ENCODE results near the gene TMEM132D.
"Not testable (repeated sequence)": the region's sequence is repeated elsewhere in the genome, so short reads cannot be mapped to it uniquely, and the experiment has no call there.

The TMEM132D gene

DNA sequence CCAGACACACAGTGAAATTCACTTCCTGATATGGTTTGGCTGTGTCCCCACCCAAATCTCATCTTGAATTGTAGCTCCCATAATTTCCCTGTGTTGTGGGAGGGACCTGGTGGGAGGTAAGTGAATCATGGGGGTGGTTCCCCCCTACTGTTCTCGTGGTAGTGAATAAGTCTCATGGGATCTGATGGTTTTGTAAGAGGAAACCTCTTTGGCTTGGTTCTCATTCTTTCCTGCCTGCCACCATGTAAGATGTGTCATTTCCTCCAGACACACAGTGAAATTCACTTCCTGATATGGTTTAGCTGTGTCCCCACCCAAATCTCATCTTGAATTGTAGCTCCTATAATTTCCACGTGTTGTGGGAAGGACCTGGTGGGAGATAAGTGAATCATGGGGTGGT, 354.8 kb downstream of the TMEM132D start:
- DNase-seq; H3K18ac ChIP-seq (ENCODE audit: low read depth in 1 of 2, low read length in 2 of 2); H3K4me2 ChIP-seq (ENCODE audit: low read length, poor library complexity, severe bottlenecking); H3K27ac ChIP-seq (ENCODE audit: low read length, poor library complexity, severe bottlenecking); H3K9ac ChIP-seq (ENCODE audit: low read length); H3K4me3 ChIP-seq (ENCODE audit: insufficient read depth in 1 of 2, low read depth in 1 of 2, low read length in 2 of 2); H3K79me1 ChIP-seq (replicated peaks; ENCODE audit: low read length, poor library complexity, severe bottlenecking); H3K14ac ChIP-seq (ENCODE audit: low read length in 2 of 2); H3K4ac ChIP-seq (ENCODE audit: low read depth in 1 of 2, low read length in 2 of 2); H3K4me1 ChIP-seq (ENCODE audit: control insufficient read depth, insufficient read depth, low read depth, low read length); H3K23ac ChIP-seq (ENCODE audit: low read length in 2 of 2); H2AFZ ChIP-seq (ENCODE audit: low read depth, low read length); H2BK5ac ChIP-seq (ENCODE audit: low read depth, low read length, poor library complexity, severe bottlenecking); H2AK5ac ChIP-seq (ENCODE audit: low read length, severe bottlenecking); H4K91ac ChIP-seq (ENCODE audit: low read length); H4K8ac ChIP-seq (ENCODE audit: low read length); H3K27me3 ChIP-seq (ENCODE audit: control insufficient read depth in 1 of 2, insufficient read depth in 1 of 2, low read length in 2 of 2); H2BK15ac ChIP-seq (ENCODE audit: low read depth, poor library complexity, severe bottlenecking); H2BK120ac ChIP-seq (ENCODE audit: low read depth, low read length); H2BK12ac ChIP-seq (ENCODE audit: low read length in 2 of 2); H3K36me3 ChIP-seq (ENCODE audit: control insufficient read depth in 1 of 2, insufficient read depth in 2 of 2, low read depth in 1 of 2, low read length in 2 of 2): not testable (repeated sequence)
- 41% methylated on average over 2 of the region's 2 CpGs for WGBS
- peaks cover 36% of the 10 kb centered on the region for H3K9me3 ChIP-seq (ENCODE audit: control insufficient read depth, low read length)

DNA sequence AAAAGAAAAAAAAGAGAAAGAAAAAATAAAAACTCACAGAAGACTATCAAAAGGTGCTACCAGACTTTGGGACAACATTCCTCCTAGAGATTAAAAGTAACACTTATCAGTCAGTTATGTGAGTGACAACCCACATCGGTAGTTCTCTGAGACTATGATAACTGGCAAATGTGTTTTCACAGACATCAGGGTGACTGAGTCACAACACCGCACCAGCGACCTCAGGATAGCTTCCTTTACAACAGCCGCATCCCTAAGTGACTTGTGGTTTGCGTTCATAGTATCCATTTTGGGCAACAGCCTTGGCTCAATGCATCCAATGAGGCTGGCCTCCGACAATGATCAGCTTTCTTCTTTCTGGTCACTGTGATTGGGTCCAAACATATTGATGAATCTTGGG, 359.1 kb downstream of the TMEM132D start:
- H3K36me3 ChIP-seq (ENCODE audit: control insufficient read depth in 1 of 2, insufficient read depth in 2 of 2, low read depth in 1 of 2, low read length in 2 of 2), result no peaks in the 10 kb centered on the region
- WGBS, result 80% methylated on average over 6 of the region's 6 CpGs
- H3K14ac ChIP-seq (ENCODE audit: low read length in 2 of 2), result no peak overlapping the region

DNA sequence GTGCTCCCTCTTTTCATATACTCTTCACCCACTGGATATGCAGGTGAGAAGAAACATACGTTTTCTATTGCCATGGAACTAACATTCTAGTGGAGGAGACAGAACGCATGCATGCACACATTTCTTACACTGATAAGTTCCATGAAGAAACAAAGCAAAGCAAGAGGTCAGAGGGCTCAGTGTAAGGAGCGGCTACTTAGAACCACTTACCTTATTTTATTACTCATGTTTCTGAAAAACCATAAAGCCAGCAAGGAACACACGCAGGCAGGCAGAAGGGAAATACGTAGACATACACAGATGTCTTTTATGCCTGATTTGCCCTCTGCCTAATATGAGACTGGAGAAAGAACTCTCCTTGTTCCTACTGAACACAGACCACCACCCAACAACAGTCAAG, 362.9 kb downstream of the TMEM132D start:
- no peak overlapping the region for H4K8ac ChIP-seq (ENCODE audit: low read length)
- no peak overlapping the region for H3K4me3 ChIP-seq (ENCODE audit: insufficient read depth in 1 of 2, low read depth in 1 of 2, low read length in 2 of 2)

More for the DNA sequence above, 359.1 kb downstream of the TMEM132D start:
- H2AFZ ChIP-seq (ENCODE audit: low read depth, low read length), result no peak overlapping the region
- no peak overlapping the region for H3K23ac ChIP-seq (ENCODE audit: low read length in 2 of 2)
- H3K4ac ChIP-seq (ENCODE audit: low read depth in 1 of 2, low read length in 2 of 2), result no peak overlapping the region
- DNase-seq, result no peak
- H4K91ac ChIP-seq (ENCODE audit: low read length), result no peak overlapping the region
- no peak overlapping the region for H2BK12ac ChIP-seq (ENCODE audit: low read length in 2 of 2)
- H2BK5ac ChIP-seq (ENCODE audit: low read depth, low read length, poor library complexity, severe bottlenecking), result no peak overlapping the region
- H2BK120ac ChIP-seq (ENCODE audit: low read depth, low read length), result no peak overlapping the region
- no peak overlapping the region for H3K4me3 ChIP-seq (ENCODE audit: insufficient read depth in 1 of 2, low read depth in 1 of 2, low read length in 2 of 2)
- H3K4me1 ChIP-seq (ENCODE audit: control insufficient read depth, insufficient read depth, low read depth, low read length), result peaks cover 2% of the 10 kb centered on the region
- H3K9me3 ChIP-seq (ENCODE audit: control insufficient read depth, low read length), result peaks cover 17% of the 10 kb centered on the region
- no peak overlapping the region for H3K18ac ChIP-seq (ENCODE audit: low read depth in 1 of 2, low read length in 2 of 2)
- H3K27me3 ChIP-seq (ENCODE audit: control insufficient read depth in 1 of 2, insufficient read depth in 1 of 2, low read length in 2 of 2), result peaks cover 0 to 3% of the 10 kb centered on the region in 2 experiments
- no peaks in the 10 kb centered on the region for H3K79me1 ChIP-seq (replicated peaks; ENCODE audit: low read length, poor library complexity, severe bottlenecking)
- no peak overlapping the region for H2BK15ac ChIP-seq (ENCODE audit: low read depth, poor library complexity, severe bottlenecking)
- H4K8ac ChIP-seq (ENCODE audit: low read length), result no peak overlapping the region
- H3K27ac ChIP-seq (ENCODE audit: low read length, poor library complexity, severe bottlenecking), result no peak overlapping the region
- no peak overlapping the region for H3K9ac ChIP-seq (ENCODE audit: low read length)
- H3K4me2 ChIP-seq (ENCODE audit: low read length, poor library complexity, severe bottlenecking), result no peak overlapping the region
- no peak overlapping the region for H2AK5ac ChIP-seq (ENCODE audit: low read length, severe bottlenecking)

DNA sequence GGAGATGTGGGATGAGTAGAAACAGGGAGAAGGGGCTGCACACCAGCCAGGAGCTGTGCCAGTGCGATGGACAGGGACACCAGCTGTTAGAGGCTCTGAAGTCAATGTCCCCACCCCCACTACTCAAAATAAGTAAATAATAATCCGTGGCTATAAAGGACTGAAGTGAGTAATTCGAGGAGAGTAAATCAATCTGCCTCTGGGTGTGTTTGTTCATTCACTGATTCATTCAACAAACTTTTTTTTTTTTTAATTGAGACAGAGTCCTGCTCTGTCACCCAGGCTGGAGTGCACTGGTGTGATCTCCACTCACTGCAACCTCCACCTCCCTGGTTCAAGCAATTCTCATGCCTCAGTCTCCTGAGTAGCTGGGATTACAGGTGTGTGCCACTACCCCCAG, 363.6 kb downstream of the TMEM132D start:
- no peak overlapping the region for H4K91ac ChIP-seq (ENCODE audit: low read length)
- H3K23ac ChIP-seq (ENCODE audit: low read length in 2 of 2), result no peak overlapping the region
- H3K9me3 ChIP-seq (ENCODE audit: control insufficient read depth, low read length), result peaks cover 6% of the 10 kb centered on the region
- H2AK5ac ChIP-seq (ENCODE audit: low read length, severe bottlenecking), result no peak overlapping the region
- H3K9ac ChIP-seq (ENCODE audit: low read length), result no peak overlapping the region
- no peak overlapping the region for H2BK12ac ChIP-seq (ENCODE audit: low read length in 2 of 2)
- no peak for DNase-seq
- WGBS, result no CpG with 5 or more reads among the region's 3 CpGs
- no peaks in the 10 kb centered on the region for H3K36me3 ChIP-seq (ENCODE audit: control insufficient read depth in 1 of 2, insufficient read depth in 2 of 2, low read depth in 1 of 2, low read length in 2 of 2)
- H3K4me3 ChIP-seq (ENCODE audit: insufficient read depth in 1 of 2, low read depth in 1 of 2, low read length in 2 of 2), result no peak overlapping the region
- no peak overlapping the region for H3K4ac ChIP-seq (ENCODE audit: low read depth in 1 of 2, low read length in 2 of 2)
- no peak overlapping the region for H3K27ac ChIP-seq (ENCODE audit: low read length, poor library complexity, severe bottlenecking)
- no peak overlapping the region for H4K8ac ChIP-seq (ENCODE audit: low read length)
- H2BK15ac ChIP-seq (ENCODE audit: low read depth, poor library complexity, severe bottlenecking), result no peak overlapping the region
- no peak overlapping the region for H2BK120ac ChIP-seq (ENCODE audit: low read depth, low read length)
- H3K18ac ChIP-seq (ENCODE audit: low read depth in 1 of 2, low read length in 2 of 2), result no peak overlapping the region
- no peaks in the 10 kb centered on the region for H3K79me1 ChIP-seq (replicated peaks; ENCODE audit: low read length, poor library complexity, severe bottlenecking)
- H2AFZ ChIP-seq (ENCODE audit: low read depth, low read length), result no peak overlapping the region
- no peak overlapping the region for H3K4me2 ChIP-seq (ENCODE audit: low read length, poor library complexity, severe bottlenecking)
- H3K4me1 ChIP-seq (ENCODE audit: control insufficient read depth, insufficient read depth, low read depth, low read length), result peaks cover 2% of the 10 kb centered on the region
- H3K27me3 ChIP-seq (ENCODE audit: control insufficient read depth in 1 of 2, insufficient read depth in 1 of 2, low read length in 2 of 2), result no peaks in the 10 kb centered on the region
- H2BK5ac ChIP-seq (ENCODE audit: low read depth, low read length, poor library complexity, severe bottlenecking), result no peak overlapping the region
- H3K14ac ChIP-seq (ENCODE audit: low read length in 2 of 2), result no peak overlapping the region

More for the DNA sequence above, 362.9 kb downstream of the TMEM132D start:
- H2AK5ac ChIP-seq (ENCODE audit: low read length, severe bottlenecking), result no peak overlapping the region
- no peak for DNase-seq
- H4K91ac ChIP-seq (ENCODE audit: low read length), result no peak overlapping the region
- H3K9ac ChIP-seq (ENCODE audit: low read length), result no peak overlapping the region
- no peak overlapping the region for H3K18ac ChIP-seq (ENCODE audit: low read depth in 1 of 2, low read length in 2 of 2)
- H2BK15ac ChIP-seq (ENCODE audit: low read depth, poor library complexity, severe bottlenecking), result no peak overlapping the region
- no peak overlapping the region for H3K23ac ChIP-seq (ENCODE audit: low read length in 2 of 2)
- no peak overlapping the region for H2BK5ac ChIP-seq (ENCODE audit: low read depth, low read length, poor library complexity, severe bottlenecking)
- no peak overlapping the region for H3K4me2 ChIP-seq (ENCODE audit: low read length, poor library complexity, severe bottlenecking)
- H3K27ac ChIP-seq (ENCODE audit: low read length, poor library complexity, severe bottlenecking), result no peak overlapping the region
- H2AFZ ChIP-seq (ENCODE audit: low read depth, low read length), result no peak overlapping the region
- no peak overlapping the region for H3K14ac ChIP-seq (ENCODE audit: low read length in 2 of 2)
- H3K36me3 ChIP-seq (ENCODE audit: control insufficient read depth in 1 of 2, insufficient read depth in 2 of 2, low read depth in 1 of 2, low read length in 2 of 2), result no peaks in the 10 kb centered on the region
- H3K9me3 ChIP-seq (ENCODE audit: control insufficient read depth, low read length), result peaks cover 10% of the 10 kb centered on the region
- H3K4me1 ChIP-seq (ENCODE audit: control insufficient read depth, insufficient read depth, low read depth, low read length), result peaks cover 2% of the 10 kb centered on the region
- WGBS, result 80% methylated on average over 5 of the region's 5 CpGs
- no peaks in the 10 kb centered on the region for H3K79me1 ChIP-seq (replicated peaks; ENCODE audit: low read length, poor library complexity, severe bottlenecking)
- H2BK12ac ChIP-seq (ENCODE audit: low read length in 2 of 2), result no peak overlapping the region
- H2BK120ac ChIP-seq (ENCODE audit: low read depth, low read length), result no peak overlapping the region
- no peak overlapping the region for H3K4ac ChIP-seq (ENCODE audit: low read depth in 1 of 2, low read length in 2 of 2)
- peaks cover 0 to 3% of the 10 kb centered on the region in 2 experiments for H3K27me3 ChIP-seq (ENCODE audit: control insufficient read depth in 1 of 2, insufficient read depth in 1 of 2, low read length in 2 of 2)

Measured in mesenchymal stem cell (in vitro differentiated cells and primary cell).